Naive B cell (primary cell): ENCODE measurements around the gene FGD4. TPM values are rescaled to one million over a fixed set of nuclear protein-coding genes. Genes with fewer than 3 reads are reported as not detected.
A peak's percentile ranks its signal among the peaks of the same experiment; 100 is the strongest.

ENCODE experiments used
- ATAC-seq, 2 donors: fragments of 150-1000 bp; cut with Tn5 transposase; 2 replicates each; pipeline ENCODE4 v1.10.0; 2021; ENCODE audit warnings: low read depth in 2 of 2, mild to moderate bottlenecking in 2 of 2, moderate library complexity in 2 of 2
- DNase-seq: peaks from one replicate; pipeline ENCODE4 v3.0.0; 2022
- H3K27ac Mint-ChIP-seq, 6 donors: one replicate each; pipeline ENCODE4 v1.8.0; 2020 to 2022; ENCODE audit warnings: mild to moderate bottlenecking in 6 of 6, mixed read lengths in 6 of 6, moderate library complexity in 5 of 6, inconsistent platforms in 2 of 6
- H3K27me3 Mint-ChIP-seq, 3 donors: one replicate each; pipeline ENCODE4 v1.8.0; 2021 to 2022; ENCODE audit warnings: mixed read lengths in 3 of 3, mild to moderate bottlenecking in 1 of 3
- H3K36me3 Mint-ChIP-seq, 2 donors: one replicate each; pipeline ENCODE4 v1.8.0; 2020 to 2022; ENCODE audit warnings: mixed read lengths in 2 of 2, inconsistent platforms in 1 of 2, mild to moderate bottlenecking in 1 of 2
- H3K4me1 Mint-ChIP-seq, 3 donors: one replicate each; pipeline ENCODE4 v1.8.0; 2020 to 2022; ENCODE audit warnings: mixed read lengths in 3 of 3, inconsistent platforms in 1 of 3, mild to moderate bottlenecking in 1 of 3, moderate library complexity in 1 of 3
- H3K4me3 Mint-ChIP-seq, 8 donors: one replicate each; pipeline ENCODE4 v1.8.0; 2020 to 2022; ENCODE audit warnings: mild to moderate bottlenecking in 8 of 8, mixed read lengths in 8 of 8, moderate library complexity in 8 of 8, inconsistent platforms in 2 of 8
- H3K9me3 Mint-ChIP-seq, 7 donors: one replicate each; pipeline ENCODE4 v1.8.0; 2020 to 2022; ENCODE audit warnings: mixed read lengths in 7 of 7, mild to moderate bottlenecking in 5 of 7, inconsistent platforms in 2 of 7, moderate library complexity in 1 of 7
- polyA plus RNA-seq, 6 donors: library from polyadenylated mRNA; unstranded; fragments of 300-500 nt; fragmentation: Illumina TruSeq; gene quantifications; one replicate each; pipeline ENCODE4 v1.2.3, GENCODE V29; 2021; ENCODE audit warnings: low read depth in 6 of 6

Gene FGD4
- polyA plus RNA-seq = 1 to 10 TPM in 5 of 6 donors, not detected in 1; 1.4 to 5.2 (median 1.9) TPM

DNA sequence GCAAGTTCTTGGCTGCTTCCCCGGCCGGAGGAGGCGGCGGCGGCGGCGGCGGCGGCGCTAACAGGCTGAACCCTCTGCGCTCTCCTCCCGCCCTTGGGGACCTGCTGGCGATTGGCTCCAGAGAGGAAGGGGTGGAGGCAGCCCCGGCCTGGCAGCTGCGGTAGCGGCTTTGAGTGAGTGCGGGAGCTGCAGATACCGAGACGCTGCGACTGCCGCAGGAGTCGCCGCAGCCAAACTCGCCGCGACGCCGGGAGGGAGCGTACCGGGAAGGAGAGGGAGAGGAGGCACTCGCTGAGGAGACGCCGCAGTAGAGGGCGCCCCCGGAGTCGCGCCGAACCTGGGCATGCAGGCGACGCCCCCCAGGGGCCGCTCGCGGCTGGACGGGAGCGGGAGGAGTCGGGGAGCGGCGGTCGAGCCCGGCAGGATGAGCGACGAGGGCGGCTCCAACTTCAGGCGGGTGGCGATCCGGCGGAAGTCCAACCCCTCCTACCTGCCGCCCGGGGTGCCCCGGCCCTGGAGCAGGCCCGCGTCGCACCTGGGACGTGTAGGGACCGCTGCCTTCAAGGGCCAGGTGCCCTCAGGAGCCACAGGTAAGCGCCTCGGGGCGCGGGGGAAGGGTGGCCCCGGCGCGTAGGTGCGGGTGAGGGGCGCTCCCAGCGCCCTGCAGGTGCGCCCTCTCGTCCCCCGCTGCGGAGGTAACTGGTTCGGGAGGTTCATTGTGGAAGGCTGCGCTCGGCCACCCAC, at the start of gene FGD4:
TSS of gene FGD4 (plus strand) at position 189 of the 744 bp plus-strand sequence.
- Mint-ChIP-seq H3K27me3 (peaks cover 14 to 45% (median 29%) of the 10 kb centered on the region in 3 donors), H3K27ac (peak within 1 kb of the TSS in 2 of 6 donors; percentile 29 to 58), H3K9me3 (no peaks in the 10 kb centered on the region), H3K36me3 (no peaks in the 10 kb centered on the region), H3K4me1 (peaks cover 0 to 16% (median 14%) of the 10 kb centered on the region in 3 donors), H3K4me3 (peak within 1 kb of the TSS; percentile 87 to 95 (median 93))
- DNase-seq (peak; percentile 54), ATAC-seq (peak; percentile 85 to 88)

DNA sequence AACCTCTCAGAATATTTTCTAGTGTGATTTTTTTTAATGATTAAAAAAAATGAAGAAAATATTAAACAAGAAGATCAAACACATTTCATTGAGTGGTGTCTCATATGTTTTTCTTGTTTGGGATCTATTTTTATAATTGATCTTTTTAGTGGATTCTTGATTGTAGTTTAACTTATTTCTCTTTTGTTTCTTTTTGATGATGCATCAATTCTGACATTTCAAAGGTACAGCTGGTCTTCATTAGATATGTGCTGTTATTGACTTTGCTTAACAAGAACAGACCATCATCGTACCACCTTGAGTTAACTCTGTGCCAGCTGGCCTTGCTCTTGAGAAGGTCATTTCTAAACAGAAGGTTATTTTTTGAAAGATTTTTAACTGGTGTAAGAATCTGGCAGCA, 45.8 kb upstream of the FGD4 start:
- ATAC-seq (no peak), DNase-seq (no peak)
- Mint-ChIP-seq H3K36me3 (peaks cover 0 to 17% of the 10 kb centered on the region in 2 donors), H3K27me3 (no peaks in the 10 kb centered on the region), H3K4me1 (no peaks in the 10 kb centered on the region), H3K9me3 (no peaks in the 10 kb centered on the region), H3K4me3 (no peak overlapping the region), H3K27ac (no peak overlapping the region)

DNA sequence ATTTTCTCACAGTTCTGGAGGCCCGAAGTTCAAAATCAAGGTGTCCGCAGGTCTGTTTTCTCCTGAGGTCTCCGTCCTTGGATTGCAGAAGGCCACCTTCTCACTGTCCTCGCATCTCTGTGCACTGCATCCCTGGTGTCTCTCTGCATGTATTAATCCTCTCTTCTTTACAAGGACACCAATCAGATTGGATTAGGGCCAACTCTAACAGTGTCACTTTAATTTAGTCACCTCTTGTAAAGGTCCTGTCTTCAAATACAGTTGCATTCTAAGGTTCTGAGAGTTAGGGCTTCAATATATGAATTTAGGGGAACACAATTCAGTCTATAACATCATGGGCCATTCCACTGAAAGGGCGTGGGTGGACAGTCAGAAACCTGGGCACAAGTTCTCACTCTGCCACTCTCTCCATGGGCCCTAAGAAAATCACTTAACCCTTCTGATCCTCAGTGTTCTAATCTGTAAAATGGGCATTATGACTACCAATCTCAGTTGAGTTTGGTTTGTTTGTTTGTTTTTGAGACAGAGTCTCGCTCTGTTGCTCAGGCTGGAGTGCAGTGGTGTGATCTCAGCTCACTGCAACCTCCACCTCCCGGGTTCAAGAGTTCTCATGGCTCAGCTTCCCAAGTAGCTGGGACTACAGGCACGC, 41.6 kb upstream of the FGD4 start:
- peaks cover 0 to 11% of the 10 kb centered on the region in 2 donors for H3K36me3 Mint-ChIP-seq
- no peaks in the 10 kb centered on the region for H3K27me3 Mint-ChIP-seq
- ATAC-seq (no peak), DNase-seq (no peak)
- H3K4me1 Mint-ChIP-seq = no peaks in the 10 kb centered on the region
- H3K9me3 Mint-ChIP-seq = no peaks in the 10 kb centered on the region
- no peak overlapping the region for H3K4me3 Mint-ChIP-seq
- H3K27ac Mint-ChIP-seq = peak overlapping the region in 2 of 6 donors; percentile 49

DNA sequence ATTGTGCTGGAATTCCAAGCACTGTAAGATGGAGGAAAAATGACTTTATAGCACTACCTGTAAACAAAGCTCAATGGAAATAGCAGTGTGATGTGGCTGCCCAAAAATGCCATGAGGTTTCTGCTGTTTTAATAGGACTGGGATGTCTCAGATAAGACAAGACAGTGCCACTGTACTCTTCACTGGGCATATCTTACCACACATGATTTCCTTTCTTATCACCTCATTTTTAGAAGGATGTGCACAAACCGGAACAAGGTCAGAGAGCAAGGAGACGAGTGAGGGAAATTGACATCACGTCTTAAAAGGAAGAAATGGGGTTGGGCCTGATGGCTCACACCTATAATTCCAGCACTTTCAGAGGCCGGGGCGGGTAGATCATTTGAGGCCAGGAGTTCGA, 38.4 kb upstream of the FGD4 start:
- Mint-ChIP-seq H3K36me3 (peaks cover 0 to 8% of the 10 kb centered on the region in 2 donors), H3K27me3 (no peaks in the 10 kb centered on the region), H3K9me3 (no peaks in the 10 kb centered on the region), H3K4me3 (no peak overlapping the region), H3K4me1 (no peaks in the 10 kb centered on the region), H3K27ac (no peak overlapping the region)
- no peak for ATAC-seq
- DNase-seq = no peak

DNA sequence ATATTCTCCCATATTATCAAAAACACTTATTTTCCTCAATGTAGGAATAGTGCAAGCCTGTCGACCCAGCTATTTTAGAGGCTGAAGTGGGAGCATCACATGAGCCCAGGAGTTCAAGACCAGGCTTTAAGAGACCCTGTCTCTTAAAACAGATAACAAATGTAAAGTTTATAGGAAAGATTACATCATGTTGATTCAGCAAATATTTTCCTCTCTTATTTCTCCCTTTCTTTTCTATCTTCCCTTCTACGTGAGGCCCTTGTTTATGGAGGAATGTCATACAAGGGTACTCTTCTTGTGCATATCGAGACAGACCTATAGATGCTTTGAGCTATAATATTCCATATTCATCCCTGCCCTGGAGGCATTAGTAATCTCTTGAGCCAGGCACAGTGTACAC, 36.5 kb upstream of the FGD4 start:
- Mint-ChIP-seq H3K4me3 (no peak overlapping the region), H3K36me3 (no peaks in the 10 kb centered on the region), H3K4me1 (no peaks in the 10 kb centered on the region), H3K27ac (no peak overlapping the region), H3K27me3 (no peaks in the 10 kb centered on the region), H3K9me3 (no peaks in the 10 kb centered on the region)
- DNase-seq (no peak), ATAC-seq (no peak)

DNA sequence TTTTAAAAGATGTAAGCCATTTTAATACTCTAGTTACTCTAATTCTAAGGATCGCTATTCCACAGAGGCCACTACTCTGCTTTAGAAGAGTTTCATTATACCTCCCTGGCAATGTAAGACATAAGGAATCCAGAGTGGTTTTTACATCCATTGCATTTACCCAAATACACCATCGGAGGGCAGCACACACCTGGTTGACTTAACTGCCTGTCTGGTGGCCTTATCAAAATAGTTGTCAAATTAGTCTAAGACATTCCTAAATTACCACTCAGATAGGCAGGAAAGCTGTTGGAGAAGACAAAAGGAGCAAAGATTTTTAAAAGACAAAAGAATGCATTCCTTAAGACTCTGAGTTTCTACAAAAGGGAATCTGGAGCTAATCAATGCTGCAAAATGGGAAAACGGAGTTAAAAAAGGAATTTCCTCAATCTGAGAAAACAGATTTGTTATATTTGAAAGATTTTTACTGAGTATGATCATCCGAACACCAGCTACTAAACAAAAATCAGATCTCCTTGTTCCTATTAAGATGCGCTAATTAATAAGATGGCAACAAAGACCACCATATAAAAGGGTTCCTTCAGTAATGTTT, 33.8 kb upstream of the FGD4 start:
- peak; percentile 25 for DNase-seq
- Mint-ChIP-seq H3K27ac (no peak overlapping the region), H3K9me3 (no peaks in the 10 kb centered on the region), H3K36me3 (no peaks in the 10 kb centered on the region), H3K27me3 (no peaks in the 10 kb centered on the region), H3K4me1 (no peaks in the 10 kb centered on the region), H3K4me3 (no peak overlapping the region)
- peak in 1 of 2 donors; percentile 40 for ATAC-seq

DNA sequence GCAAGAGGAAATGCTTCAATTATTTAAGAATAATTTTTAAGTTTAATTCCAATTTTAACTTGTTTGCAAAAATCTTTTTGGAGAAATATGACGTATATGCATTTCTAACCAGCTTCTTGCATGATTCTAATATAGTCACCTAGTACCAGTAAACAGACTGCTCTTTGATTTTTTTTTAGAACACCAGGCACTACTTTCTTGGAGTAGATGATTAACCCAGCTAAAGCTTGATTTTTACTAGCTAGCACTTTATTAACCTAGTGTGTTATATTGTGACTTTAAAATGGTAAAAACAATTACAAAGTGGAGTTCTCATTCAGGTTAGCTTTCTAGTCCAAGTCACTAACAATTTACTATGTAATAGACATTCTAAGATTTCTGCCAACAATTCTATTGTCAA, 32.6 kb upstream of the FGD4 start:
- Mint-ChIP-seq H3K36me3 (no peaks in the 10 kb centered on the region), H3K27me3 (no peaks in the 10 kb centered on the region), H3K9me3 (no peaks in the 10 kb centered on the region), H3K4me3 (no peak overlapping the region), H3K4me1 (no peaks in the 10 kb centered on the region), H3K27ac (no peak overlapping the region)
- DNase-seq (no peak), ATAC-seq (no peak)

DNA sequence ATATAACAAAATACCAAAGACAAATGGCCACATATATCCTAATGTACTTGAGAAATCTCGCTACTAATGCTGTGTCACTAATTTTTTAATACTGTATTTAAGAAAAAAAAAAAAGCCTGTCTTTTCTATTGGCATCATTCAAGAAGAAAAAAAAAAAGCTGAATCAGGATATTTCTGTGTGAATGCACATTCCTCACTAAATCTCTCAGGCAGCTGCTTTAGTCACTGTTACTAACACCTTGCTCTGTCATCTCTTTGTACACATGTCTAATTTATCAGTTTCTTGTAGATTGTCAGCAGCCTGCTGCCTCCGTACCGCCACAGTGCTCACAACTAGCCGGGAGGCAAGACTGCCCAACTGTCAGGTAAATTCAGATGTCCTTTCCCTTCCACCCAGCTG, 32.0 kb upstream of the FGD4 start:
- Mint-ChIP-seq H3K27ac (no peak overlapping the region), H3K9me3 (no peaks in the 10 kb centered on the region)

DNA sequence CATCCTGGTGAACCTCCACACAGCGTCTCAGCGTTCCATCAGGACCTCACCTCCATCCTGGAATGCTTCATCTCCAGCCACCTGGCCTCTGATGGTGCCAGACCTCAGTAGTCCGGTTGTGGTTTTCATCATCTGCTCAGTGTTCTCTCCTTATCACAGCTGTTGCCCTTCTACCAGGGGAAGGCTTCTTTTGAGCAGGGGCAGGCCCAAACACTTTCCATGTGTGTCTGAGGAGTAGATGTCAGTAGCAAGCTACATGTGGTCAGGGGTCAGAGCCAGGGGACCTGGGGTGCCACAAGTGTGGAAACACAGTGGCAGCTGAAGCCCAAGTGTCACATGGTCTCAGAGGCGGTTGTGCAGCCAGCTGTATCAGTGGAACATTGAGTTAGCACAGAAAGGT, 30.2 kb upstream of the FGD4 start:
- no peaks in the 10 kb centered on the region for H3K36me3 Mint-ChIP-seq
- no peak overlapping the region for H3K4me3 Mint-ChIP-seq
- DNase-seq (no peak), ATAC-seq (no peak)
- H3K9me3 Mint-ChIP-seq = no peaks in the 10 kb centered on the region
- no peaks in the 10 kb centered on the region for H3K4me1 Mint-ChIP-seq
- no peaks in the 10 kb centered on the region for H3K27me3 Mint-ChIP-seq
- no peak overlapping the region for H3K27ac Mint-ChIP-seq

More for the DNA sequence above, 32.0 kb upstream of the FGD4 start:
- Mint-ChIP-seq H3K36me3 (no peaks in the 10 kb centered on the region), H3K4me1 (no peaks in the 10 kb centered on the region), H3K4me3 (no peak overlapping the region), H3K27me3 (no peaks in the 10 kb centered on the region)
- DNase-seq (no peak), ATAC-seq (no peak)

DNA sequence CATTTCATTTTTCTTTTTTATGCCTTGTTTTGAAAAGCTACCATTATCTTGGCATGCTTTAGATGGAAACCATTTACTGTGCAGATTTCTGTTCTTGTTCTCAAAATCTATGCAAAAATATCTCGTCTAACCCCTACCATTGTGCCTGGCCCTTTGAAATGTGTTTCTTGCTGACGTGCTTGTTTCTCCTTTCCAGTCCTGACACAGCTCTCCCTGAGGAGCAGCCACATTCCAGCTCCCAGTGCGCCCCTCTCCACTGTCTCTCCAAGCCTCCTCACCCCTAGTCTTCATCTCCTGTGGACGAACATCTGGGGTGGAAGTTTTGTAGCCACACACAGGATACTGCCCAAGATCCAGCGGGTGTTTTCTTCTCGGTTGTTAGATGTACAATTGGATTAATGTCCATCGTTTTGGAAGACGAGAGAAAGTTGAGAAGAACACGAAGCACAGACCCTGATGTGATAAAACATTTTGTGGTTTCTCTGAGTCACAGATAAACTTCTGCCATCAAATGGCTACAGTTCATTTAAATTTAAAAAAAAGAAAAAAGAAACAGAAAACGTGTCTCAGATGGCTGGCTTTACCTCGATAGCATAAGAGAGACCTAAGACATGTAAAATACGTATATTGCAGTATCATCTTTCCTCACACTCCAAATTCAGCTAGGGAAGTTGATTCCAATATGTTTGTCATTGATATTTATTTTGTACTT, 21.9 kb upstream of the FGD4 start:
- no peaks in the 10 kb centered on the region for H3K4me1 Mint-ChIP-seq
- H3K27ac Mint-ChIP-seq = no peak overlapping the region
- no peak overlapping the region for H3K4me3 Mint-ChIP-seq
- no peak for DNase-seq
- no peak for ATAC-seq
- H3K36me3 Mint-ChIP-seq = no peaks in the 10 kb centered on the region
- no peaks in the 10 kb centered on the region for H3K9me3 Mint-ChIP-seq
- H3K27me3 Mint-ChIP-seq = no peaks in the 10 kb centered on the region

DNA sequence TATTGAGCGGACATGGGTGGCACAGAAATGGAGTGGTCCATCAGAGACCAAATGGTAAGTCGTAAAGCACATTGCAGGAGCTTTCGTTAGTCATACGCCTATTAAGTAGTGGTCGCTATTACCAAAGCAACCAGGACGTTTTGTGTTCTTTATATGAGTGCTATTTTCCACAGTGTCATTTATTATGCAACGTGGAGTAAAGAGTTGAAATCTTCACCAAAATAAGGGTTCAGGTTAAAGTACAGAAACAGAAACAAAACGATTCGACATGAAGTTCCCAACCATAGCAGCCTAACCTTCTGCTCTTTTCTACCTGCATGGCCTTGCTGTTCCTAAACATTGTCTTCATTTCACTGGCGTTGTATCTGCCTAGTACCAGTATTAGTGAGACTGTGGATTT, 20.1 kb upstream of the FGD4 start:
- H3K27ac Mint-ChIP-seq = no peak overlapping the region
- no peaks in the 10 kb centered on the region for H3K9me3 Mint-ChIP-seq
- no peak for ATAC-seq
- no peak for DNase-seq
- H3K27me3 Mint-ChIP-seq = no peaks in the 10 kb centered on the region
- no peak overlapping the region for H3K4me3 Mint-ChIP-seq
- H3K36me3 Mint-ChIP-seq = no peaks in the 10 kb centered on the region
- H3K4me1 Mint-ChIP-seq = no peaks in the 10 kb centered on the region

DNA sequence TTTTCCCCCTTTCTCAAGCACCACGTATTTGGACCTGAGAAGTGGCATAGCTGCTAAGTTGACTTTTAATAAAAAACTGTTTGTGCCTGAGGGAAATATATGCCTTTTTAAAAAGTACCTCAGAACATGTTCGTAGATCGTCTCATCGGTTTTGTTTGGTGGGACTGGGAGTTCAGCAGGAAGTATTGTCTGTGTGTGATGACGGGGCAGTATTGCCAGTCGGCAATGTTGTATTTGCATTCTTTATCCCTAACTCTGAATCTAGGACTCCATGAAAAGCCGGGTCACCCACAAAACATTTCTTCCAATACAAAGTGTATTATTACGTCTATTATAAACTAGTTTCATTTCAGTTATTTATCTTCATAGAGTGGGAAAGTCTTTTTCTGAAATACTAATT, 19.7 kb upstream of the FGD4 start:
- H3K9me3 Mint-ChIP-seq = no peaks in the 10 kb centered on the region
- DNase-seq (no peak), ATAC-seq (no peak)
- H3K36me3 Mint-ChIP-seq = no peaks in the 10 kb centered on the region
- no peaks in the 10 kb centered on the region for H3K27me3 Mint-ChIP-seq
- no peaks in the 10 kb centered on the region for H3K4me1 Mint-ChIP-seq
- H3K27ac Mint-ChIP-seq = no peak overlapping the region
- no peak overlapping the region for H3K4me3 Mint-ChIP-seq

DNA sequence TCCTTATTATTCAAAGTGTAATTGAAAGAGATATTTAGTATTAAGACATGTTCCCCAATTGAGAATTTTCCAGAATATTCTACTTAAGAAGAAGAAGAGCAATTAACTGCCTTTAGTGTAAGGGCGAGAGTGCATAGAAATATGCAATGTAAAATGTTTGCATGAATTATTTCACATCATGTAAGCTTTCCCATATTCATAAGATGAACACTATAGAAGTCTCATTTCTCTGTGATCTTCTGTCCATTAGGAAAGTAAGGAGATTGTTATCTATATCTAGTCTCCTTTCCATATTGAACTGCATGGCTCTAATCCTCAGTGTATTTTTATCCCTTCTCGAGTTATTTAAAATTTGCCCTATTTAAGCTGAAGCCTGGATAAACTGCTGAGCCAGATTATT, 17.1 kb upstream of the FGD4 start:
- no peaks in the 10 kb centered on the region for H3K9me3 Mint-ChIP-seq
- H3K27ac Mint-ChIP-seq = peak overlapping the region in 1 of 6 donors; percentile 28
- H3K4me3 Mint-ChIP-seq = no peak overlapping the region
- H3K4me1 Mint-ChIP-seq = no peaks in the 10 kb centered on the region
- DNase-seq (no peak), ATAC-seq (no peak)
- no peaks in the 10 kb centered on the region for H3K36me3 Mint-ChIP-seq
- no peaks in the 10 kb centered on the region for H3K27me3 Mint-ChIP-seq
